ENCODE results near the gene DNASE1L1. TPM values are rescaled to one million over a fixed set of nuclear protein-coding genes. Genes with fewer than 3 reads are reported as not detected.

DNASE1L1 gene
- total RNA-seq, 1 experiment from 2014 or later, result 8.3 TPM

DNA sequence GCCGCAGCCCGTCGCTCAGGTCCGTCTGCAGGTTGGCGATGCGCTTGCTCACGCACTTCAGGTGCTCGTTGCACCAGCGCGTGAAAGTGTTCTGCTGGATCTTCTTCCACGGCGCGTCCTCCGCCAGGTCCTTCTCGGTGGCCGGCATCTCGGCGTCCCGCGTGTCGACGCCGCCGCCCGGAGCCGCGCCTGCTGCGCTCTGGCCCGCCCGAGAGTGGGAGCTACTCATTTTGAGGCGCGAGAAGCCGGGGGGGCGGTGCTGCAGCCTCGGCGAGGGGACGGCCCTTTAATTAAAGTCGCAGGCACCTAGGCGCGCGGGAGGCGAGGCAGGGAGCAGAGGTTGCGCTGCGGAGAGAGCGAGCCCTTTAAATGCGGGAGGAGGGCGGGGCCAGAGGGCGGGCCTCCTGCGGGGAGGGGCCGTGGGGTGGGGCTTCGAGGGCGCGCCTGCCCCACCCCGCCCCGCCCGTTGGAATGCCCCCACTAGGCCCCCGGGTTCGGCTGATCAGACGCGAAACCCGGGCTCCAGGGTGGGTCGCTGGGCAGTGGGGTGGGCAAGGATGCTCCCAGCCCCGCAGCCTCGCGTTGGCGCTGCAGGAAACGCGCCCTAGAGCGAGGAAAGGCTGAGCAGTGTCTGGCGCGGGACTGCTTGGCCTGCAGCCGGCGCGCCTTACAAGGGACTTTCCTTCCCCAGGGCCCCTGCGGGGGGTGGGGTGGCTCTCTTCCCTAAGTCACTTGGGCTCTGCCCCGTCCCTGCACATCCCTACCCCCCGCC lies 37.9 kb downstream of the DNASE1L1 start:
- Histone ChIP-seq H3K27ac (ENCODE audit: low read depth, low read length, poor library complexity, severe bottlenecking) (peak overlapping the region; percentile 96), H3K36me3 (ENCODE audit: insufficient read depth, low read length, poor library complexity, severe bottlenecking) (peaks cover 20% of the 10 kb centered on the region), H3K4me3 (ENCODE audit: low read depth, low read length, poor library complexity, severe bottlenecking) (peak overlapping the region; percentile 81), H3K9me3 (ENCODE audit: low read depth, low read length, poor library complexity, severe bottlenecking) (no peaks in the 10 kb centered on the region), H3K4me1 (ENCODE audit: insufficient read depth, low read length, poor library complexity, severe bottlenecking) (peaks cover 21% of the 10 kb centered on the region), H3K27me3 (replicated peaks; ENCODE audit: insufficient read depth, low read depth, low read length, poor library complexity) (no peaks in the 10 kb centered on the region)
- ChIA-PET CTCF (no interaction called here), POLR2A (ENCODE audit: low non-redundant PET) (interaction anchor here (0.5 to 0.7 kb wide), 5 partner anchors 26 to 596 kb away, joined by 3 to 13 read pairs (median 8); no protein-coding TSS in a partner anchor)
- no TSS peak for BruUV-seq (replicated peaks)
- DNase-seq (ENCODE audit: low spot score), result peak; percentile 97
- intact Hi-C loops (cut with micrococcal nuclease; ENCODE audit: unreplicated experiment), result no loop called here
- TF ChIP-seq EZH2 (IDR thresholded peaks at IDR 0.05; ENCODE audit: borderline replicate concordance, low read depth, low read length, poor library complexity, severe bottlenecking), result no peak

GRCh38 chrX:154370300-154371016 lies 38.6 kb downstream of the DNASE1L1 start:
- Histone ChIP-seq H3K36me3 (ENCODE audit: insufficient read depth, low read length, poor library complexity, severe bottlenecking) (peaks cover 28% of the 10 kb centered on the region), H3K27ac (ENCODE audit: low read depth, low read length, poor library complexity, severe bottlenecking) (peak overlapping the region; percentile 96), H3K27me3 (replicated peaks; ENCODE audit: insufficient read depth, low read depth, low read length, poor library complexity) (no peaks in the 10 kb centered on the region), H3K4me1 (ENCODE audit: insufficient read depth, low read length, poor library complexity, severe bottlenecking) (peaks cover 21% of the 10 kb centered on the region), H3K9me3 (ENCODE audit: low read depth, low read length, poor library complexity, severe bottlenecking) (no peaks in the 10 kb centered on the region), H3K4me3 (ENCODE audit: low read depth, low read length, poor library complexity, severe bottlenecking) (peak overlapping the region; percentile 81)
- TF ChIP-seq EZH2 (IDR thresholded peaks at IDR 0.05; ENCODE audit: borderline replicate concordance, low read depth, low read length, poor library complexity, severe bottlenecking) (no peak), CTCF (conservative IDR thresholded peaks at IDR 0.05; ENCODE audit: low read depth, low read length) (no peak)
- BruUV-seq (replicated peaks), result no TSS peak
- DNase-seq (ENCODE audit: low spot score), result no peak
- intact Hi-C loops (cut with micrococcal nuclease; ENCODE audit: unreplicated experiment), result no loop called here
- POLR2A ChIA-PET (ENCODE audit: low non-redundant PET), result interaction anchor here (0.7 kb wide), 4 partner anchors 27 to 596 kb away, joined by 3 to 13 read pairs (median 10); no protein-coding TSS in a partner anchor
- CTCF ChIA-PET, result no interaction called here

DNA sequence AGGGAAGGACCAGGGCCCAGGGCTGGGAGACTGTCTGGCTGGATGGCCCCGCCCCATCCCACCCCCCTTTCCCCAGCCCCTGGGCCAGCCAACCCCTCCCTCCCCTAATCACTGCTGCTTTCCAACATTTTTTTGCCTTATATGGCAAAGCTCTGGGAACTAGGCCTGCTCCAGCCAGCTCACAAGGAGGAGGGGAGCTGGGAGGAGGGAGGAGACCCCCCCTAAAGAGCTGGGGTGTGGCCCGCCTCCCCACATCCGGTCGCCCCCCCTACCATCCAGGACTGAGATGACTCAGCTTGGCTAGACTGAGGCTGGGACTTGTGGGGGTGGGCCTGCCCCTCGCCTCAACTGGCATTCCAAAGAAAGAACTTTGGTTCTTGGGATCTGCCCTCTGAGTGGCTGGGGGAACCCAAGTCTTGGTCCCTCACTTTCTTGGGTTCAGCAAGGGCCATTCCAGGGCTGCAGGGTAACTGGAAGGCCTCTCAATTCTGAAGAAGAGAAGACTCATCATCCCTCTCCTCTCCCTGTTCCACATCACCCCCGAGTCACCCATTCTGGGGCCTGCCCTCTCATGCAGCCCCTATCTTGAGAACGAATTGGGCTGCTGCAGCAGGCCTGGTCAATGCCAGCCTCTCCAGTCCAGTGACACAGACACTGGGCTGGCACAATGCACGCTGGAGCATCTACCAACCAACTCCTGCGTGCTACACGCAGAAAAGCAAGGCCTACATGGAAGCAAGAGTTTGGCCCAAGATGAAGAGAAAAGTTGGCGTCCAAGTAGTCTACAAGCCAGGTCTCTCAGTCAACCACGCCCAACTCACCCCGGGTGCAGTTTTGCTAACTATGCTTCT lies 39.4 kb downstream of the DNASE1L1 start:
- Histone ChIP-seq H3K27ac (ENCODE audit: low read depth, low read length, poor library complexity, severe bottlenecking) (peak overlapping the region; percentile 96), H3K27me3 (replicated peaks; ENCODE audit: insufficient read depth, low read depth, low read length, poor library complexity) (no peaks in the 10 kb centered on the region), H3K4me3 (ENCODE audit: low read depth, low read length, poor library complexity, severe bottlenecking) (peak overlapping the region; percentile 81), H3K4me1 (ENCODE audit: insufficient read depth, low read length, poor library complexity, severe bottlenecking) (peaks cover 21% of the 10 kb centered on the region), H3K9me3 (ENCODE audit: low read depth, low read length, poor library complexity, severe bottlenecking) (no peaks in the 10 kb centered on the region), H3K36me3 (ENCODE audit: insufficient read depth, low read length, poor library complexity, severe bottlenecking) (peaks cover 36% of the 10 kb centered on the region)
- intact Hi-C loops (cut with micrococcal nuclease; ENCODE audit: unreplicated experiment), result no loop called here
- peak; percentile 94 for DNase-seq (ENCODE audit: low spot score)
- ChIA-PET CTCF (interaction anchor here (0.5 kb wide), 1 partner anchor 33 kb away, joined by 6 read pairs; no protein-coding TSS in a partner anchor), POLR2A (ENCODE audit: low non-redundant PET) (interaction anchor here (1.1 kb wide), 1 partner anchor 9 kb away, joined by 8 read pairs; the partner anchor contains the start of gene EMD)
- TSS peak; percentile 99 for BruUV-seq (replicated peaks)
- no peak for TF ChIP-seq CTCF (conservative IDR thresholded peaks at IDR 0.05; ENCODE audit: low read depth, low read length)
- no peak for TF ChIP-seq EZH2 (IDR thresholded peaks at IDR 0.05; ENCODE audit: borderline replicate concordance, low read depth, low read length, poor library complexity, severe bottlenecking)

Data from A673 (cell line).